HepG2 (cell line): ENCODE results near the gene MDP1. TPM values are rescaled to one million over a fixed set of nuclear protein-coding genes. Genes with fewer than 3 reads are reported as not detected.
A peak's percentile ranks its signal among the peaks of the same experiment; 100 is the strongest.

Experiments
- CBFB ChIP-seq: sonication (generic); formaldehyde crosslinking; IDR thresholded peaks from 2 replicates; pipeline ENCODE4 v1.4.0; 2020; ENCODE audit warnings: missing genetic modification reagents
- CEBPG ChIP-seq: IDR thresholded peaks from 2 replicates; pipeline ENCODE4 v1.6.1; 2016
- EED ChIP-seq: sonication (generic); formaldehyde crosslinking; IDR thresholded peaks from 2 replicates; pipeline ENCODE4 v1.5.0; 2020; ENCODE audit warnings: mild to moderate bottlenecking, missing genetic modification reagents
- GATA4 ChIP-seq: sonication (generic); IDR thresholded peaks from 2 replicates; pipeline ENCODE4 v1.6.1; 2016; ENCODE audit warnings: antibody characterized with exemption, low read depth, borderline replicate concordance
- HES4 ChIP-seq: sonication (generic); formaldehyde crosslinking; IDR thresholded peaks from 2 replicates; pipeline ENCODE4 v1.9.0; 2021; ENCODE audit warnings: mild to moderate bottlenecking, missing genetic modification reagents, borderline replicate concordance
- KLF12 ChIP-seq: sonication (generic); formaldehyde crosslinking; IDR thresholded peaks from 2 replicates; pipeline ENCODE4 v1.4.0; 2020; ENCODE audit warnings: missing genetic modification reagents, borderline replicate concordance
- RAD51 ChIP-seq: fragments of 450-650 bp; IDR thresholded peaks from 2 replicates; pipeline ENCODE4 v1.6.1; 2016; ENCODE audit warnings: borderline replicate concordance
- RELA ChIP-seq: sonication (generic); formaldehyde crosslinking; IDR thresholded peaks from 2 replicates; pipeline ENCODE4 v1.4.0; 2020; ENCODE audit warnings: missing genetic modification reagents
- RORA ChIP-seq: sonication (generic); formaldehyde crosslinking; IDR thresholded peaks from 2 replicates; pipeline ENCODE4 v1.5.0; 2020; ENCODE audit warnings: mild to moderate bottlenecking, missing genetic modification reagents, moderate library complexity
- SPEN ChIP-seq: sonication (generic); formaldehyde crosslinking; IDR thresholded peaks from 2 replicates; pipeline ENCODE4 v1.5.1; 2020; ENCODE audit warnings: low read depth, mild to moderate bottlenecking, missing genetic modification reagents
- SRSF4 ChIP-seq: fragments of 200-400 bp; formaldehyde crosslinking; IDR thresholded peaks from one replicate; pipeline ENCODE4 v1.6.1; 2018; ENCODE audit warnings: mild to moderate bottlenecking, low read depth, low read length, moderate library complexity; ENCODE audit not compliant: poor library complexity, severe bottlenecking
- TAF15 ChIP-seq: fragments of 200-400 bp; formaldehyde crosslinking; IDR thresholded peaks from one replicate; pipeline ENCODE4 v1.6.1; 2018; ENCODE audit warnings: mild to moderate bottlenecking, low read depth, low read length; ENCODE audit not compliant: poor library complexity, severe bottlenecking
- TEAD3 ChIP-seq: optimal IDR thresholded peaks from 2 replicates; pipeline ENCODE3; 2016; ENCODE audit warnings: borderline replicate concordance
- ZBTB37 ChIP-seq: sonication (generic); formaldehyde crosslinking; IDR thresholded peaks from 2 replicates; pipeline ENCODE4 v1.4.0; 2020; ENCODE audit warnings: mild to moderate bottlenecking, missing genetic modification reagents
- ZNF496 ChIP-seq: sonication (generic); formaldehyde crosslinking; IDR thresholded peaks from 2 replicates; pipeline ENCODE4 v1.8.1; 2023; ENCODE audit warnings: mild to moderate bottlenecking, moderate library complexity, missing genetic modification reagents; ENCODE audit not compliant: insufficient replicate concordance
- ZNF501 ChIP-seq: sonication (generic); formaldehyde crosslinking; IDR thresholded peaks from 2 replicates; pipeline ENCODE4 v1.5.1; 2020; ENCODE audit warnings: mild to moderate bottlenecking, moderate library complexity, missing genetic modification reagents
- ZNF510 ChIP-seq: sonication (generic); formaldehyde crosslinking; IDR thresholded peaks from 2 replicates; pipeline ENCODE4 v1.4.0; 2020; ENCODE audit warnings: low read depth, mild to moderate bottlenecking, missing genetic modification reagents
- ZNF556 ChIP-seq: sonication (generic); formaldehyde crosslinking; IDR thresholded peaks from 2 replicates; pipeline ENCODE4 v1.4.0; 2020; ENCODE audit warnings: mild to moderate bottlenecking, missing genetic modification reagents, borderline replicate concordance
- ZNF883 ChIP-seq: sonication (generic); formaldehyde crosslinking; IDR thresholded peaks from 2 replicates; pipeline ENCODE4 v1.5.1; 2020; ENCODE audit warnings: mild to moderate bottlenecking, missing genetic modification reagents; ENCODE audit errors: not compliant biosample characterization
- polyA plus RNA-seq, 8 experiments: library from polyadenylated mRNA; depleted of rRNA in 3 of 8; stranded (reverse) in 7 of 8; unstranded in 1 of 8; fragments of >200 nt; fragmentation: Illumina TruSeq in 4 of 8; extraction: Trizol in 4 of 8; gene quantifications; 2 replicates each; pipeline versions ENCODE4 v1.2.1 to v1.2.3, GENCODE V29; 2011 to 2016; ENCODE audit warnings: low read depth in 4 of 8, missing spikeins in 1 of 8, mixed read lengths in 1 of 8; ENCODE audit not compliant: insufficient read depth in 1 of 8
- total RNA-seq, 5 experiments: library from RNA; depleted of rRNA; stranded (reverse); fragments of >200 nt; fragmentation: Illumina TruSeq; extraction: Trizol; gene quantifications; 2 replicates each; pipeline ENCODE4 v1.2.3, GENCODE V29; 2016; ENCODE audit warnings: low read depth in 1 of 5
- TF ChIP-seq, protein P1 (sequence below), 2 experiments: sonication (generic) in 1 of 2; formaldehyde crosslinking in 1 of 2; IDR thresholded peaks; 2 replicates each; pipeline versions ENCODE4 v1.6.1 to v1.9.0; 2014 to 2022; ENCODE audit warnings: antibody characterized with exemption in 1 of 2, borderline replicate concordance in 1 of 2, inconsistent platforms in 1 of 2, low read depth in 1 of 2, missing genetic modification reagents in 1 of 2
- TF ChIP-seq, protein P2 (sequence below): IDR thresholded peaks from 2 replicates; pipeline ENCODE4 v1.6.1; 2016; ENCODE audit warnings: missing compliant biosample characterization, missing genetic modification reagents, borderline replicate concordance

Gene MDP1
- total and polyA plus RNA-seq, 2 of the 13 experiments (the other 11 are each of a cell fraction or from before 2014, with no cell fraction given), result 44.1 to 48.7 TPM

DNA sequence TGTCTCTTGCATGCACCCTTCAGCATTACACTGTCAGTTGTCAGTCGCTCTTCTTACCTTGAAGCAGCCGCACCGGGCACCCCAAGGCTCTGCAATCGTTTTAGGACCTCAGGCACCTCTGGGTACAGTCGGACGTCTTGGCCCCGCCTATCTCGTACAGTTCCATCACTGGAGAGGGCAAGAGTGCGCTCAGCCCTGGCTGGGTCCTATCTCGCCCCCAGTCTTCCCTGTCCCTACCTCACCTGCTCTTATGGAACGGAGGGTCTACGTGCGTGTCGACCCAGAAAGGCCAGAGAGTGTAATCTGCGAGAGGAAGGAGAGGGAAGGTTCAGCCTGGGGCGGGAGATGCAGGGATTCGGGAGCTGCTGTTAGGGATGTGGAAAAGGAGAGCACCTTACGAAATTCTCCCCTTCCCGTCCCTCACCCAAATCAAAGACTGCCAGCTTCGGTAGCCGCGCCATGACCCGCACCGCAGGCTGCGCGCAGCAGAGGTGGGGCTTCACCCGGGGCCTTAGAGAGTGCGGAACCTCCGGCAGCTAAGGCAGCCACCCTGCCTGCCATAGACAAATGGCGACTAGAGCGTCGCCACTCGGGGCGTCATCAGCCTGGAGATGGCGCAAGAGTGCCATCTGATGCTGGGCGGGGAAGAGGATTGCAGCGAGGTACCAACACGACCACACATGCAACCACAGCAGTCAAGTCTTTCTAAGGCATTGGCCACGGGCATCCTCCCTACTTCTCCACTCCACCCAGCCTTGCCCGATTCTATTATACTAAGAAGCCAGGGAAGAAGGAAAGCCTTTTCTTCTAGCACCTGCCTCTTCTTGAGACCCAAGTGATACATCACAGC, at the start of gene MDP1 (continued):
- peak; percentile 67 for TF ChIP-seq ZBTB37
- peak; percentile 99 for TF ChIP-seq ZNF510 (CRISPR knock-in tag)
- TF ChIP-seq SPEN (CRISPR knock-in tag), result peak; percentile 100
- peak; percentile 99 for TF ChIP-seq ZNF501 (CRISPR knock-in tag)
- TF ChIP-seq RORA, result no peak
- TF ChIP-seq ZNF496, result no peak
- TF ChIP-seq, protein P1, sequence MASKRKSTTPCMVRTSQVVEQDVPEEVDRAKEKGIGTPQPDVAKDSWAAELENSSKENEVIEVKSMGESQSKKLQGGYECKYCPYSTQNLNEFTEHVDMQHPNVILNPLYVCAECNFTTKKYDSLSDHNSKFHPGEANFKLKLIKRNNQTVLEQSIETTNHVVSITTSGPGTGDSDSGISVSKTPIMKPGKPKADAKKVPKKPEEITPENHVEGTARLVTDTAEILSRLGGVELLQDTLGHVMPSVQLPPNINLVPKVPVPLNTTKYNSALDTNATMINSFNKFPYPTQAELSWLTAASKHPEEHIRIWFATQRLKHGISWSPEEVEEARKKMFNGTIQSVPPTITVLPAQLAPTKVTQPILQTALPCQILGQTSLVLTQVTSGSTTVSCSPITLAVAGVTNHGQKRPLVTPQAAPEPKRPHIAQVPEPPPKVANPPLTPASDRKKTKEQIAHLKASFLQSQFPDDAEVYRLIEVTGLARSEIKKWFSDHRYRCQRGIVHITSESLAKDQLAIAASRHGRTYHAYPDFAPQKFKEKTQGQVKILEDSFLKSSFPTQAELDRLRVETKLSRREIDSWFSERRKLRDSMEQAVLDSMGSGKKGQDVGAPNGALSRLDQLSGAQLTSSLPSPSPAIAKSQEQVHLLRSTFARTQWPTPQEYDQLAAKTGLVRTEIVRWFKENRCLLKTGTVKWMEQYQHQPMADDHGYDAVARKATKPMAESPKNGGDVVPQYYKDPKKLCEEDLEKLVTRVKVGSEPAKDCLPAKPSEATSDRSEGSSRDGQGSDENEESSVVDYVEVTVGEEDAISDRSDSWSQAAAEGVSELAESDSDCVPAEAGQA (IDR thresholded peaks at IDR 0.05; ENCODE audit: low read depth), result peak; percentile 95
- TF ChIP-seq, protein P1 (CRISPR knock-in tag; IDR thresholded peaks at IDR 0.05; ENCODE audit: borderline replicate concordance), result no peak
- TF ChIP-seq CEBPG (CRISPR knock-in tag), result peak; percentile 98
- TF ChIP-seq ZNF883, result peak; percentile 75
- TF ChIP-seq SRSF4, result no peak
- TF ChIP-seq KLF12, result peak; percentile 99
- TF ChIP-seq TAF15, result peak; percentile 100
- TF ChIP-seq, protein P2, sequence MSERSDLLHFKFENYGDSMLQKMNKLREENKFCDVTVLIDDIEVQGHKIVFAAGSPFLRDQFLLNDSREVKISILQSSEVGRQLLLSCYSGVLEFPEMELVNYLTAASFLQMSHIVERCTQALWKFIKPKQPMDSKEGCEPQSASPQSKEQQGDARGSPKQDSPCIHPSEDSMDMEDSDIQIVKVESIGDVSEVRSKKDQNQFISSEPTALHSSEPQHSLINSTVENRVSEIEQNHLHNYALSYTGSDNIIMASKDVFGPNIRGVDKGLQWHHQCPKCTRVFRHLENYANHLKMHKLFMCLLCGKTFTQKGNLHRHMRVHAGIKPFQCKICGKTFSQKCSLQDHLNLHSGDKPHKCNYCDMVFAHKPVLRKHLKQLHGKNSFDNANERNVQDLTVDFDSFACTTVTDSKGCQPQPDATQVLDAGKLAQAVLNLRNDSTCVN (CRISPR knock-in tag), result peak; percentile 93
- TF ChIP-seq GATA4, result peak; percentile 88; the same call in 1 of the 2 replicates
- TF ChIP-seq TEAD3 (CRISPR knock-in tag), result no peak
- peak; percentile 95 for TF ChIP-seq EED (CRISPR knock-in tag)
- peak; percentile 97 for TF ChIP-seq CBFB (CRISPR knock-in tag)
- 0 out of 2 replicates have a peak, but pooled peaks have one; percentile 55 for TF ChIP-seq HES4
- peak; percentile 99 for TF ChIP-seq ZNF556 (CRISPR knock-in tag)
- TF ChIP-seq RELA (CRISPR knock-in tag), result peak; percentile 98
- TF ChIP-seq RAD51, result no peak
